Activated T-cell treated with anti-CD3 and anti-CD28 coated beads, Interleukin-2, amount 50 U/mL, for 1 hour (primary cell): ENCODE data around the gene DAGLA.
A peak's percentile ranks its signal among the peaks of the same experiment; 100 is the strongest.

Experiments
- DNase-seq: peaks from one replicate; pipeline ENCODE4 v3.0.0-alpha.2; 2020

Gene DAGLA

DNA sequence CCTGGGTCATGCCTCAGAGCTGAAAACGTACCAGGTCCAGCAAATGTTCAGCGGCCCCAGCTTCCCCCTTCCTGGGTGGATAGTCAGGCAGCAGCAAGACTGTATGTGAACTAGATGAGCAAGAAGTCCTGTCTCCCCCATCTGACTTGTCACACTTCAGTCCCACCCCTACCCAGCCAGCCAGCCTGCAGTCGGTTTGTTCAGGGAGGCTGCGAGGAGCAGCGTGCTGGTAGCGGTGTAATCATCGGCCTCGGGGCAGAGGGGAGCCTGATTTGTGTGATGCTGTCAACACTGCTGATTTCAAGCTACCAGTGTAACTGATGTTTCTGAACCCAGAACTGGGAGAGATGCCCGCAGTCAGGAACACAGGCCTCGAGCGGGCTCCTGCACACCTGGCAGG, 102.7 kb downstream of the DAGLA start:
- DNase-seq = no peak

DNA sequence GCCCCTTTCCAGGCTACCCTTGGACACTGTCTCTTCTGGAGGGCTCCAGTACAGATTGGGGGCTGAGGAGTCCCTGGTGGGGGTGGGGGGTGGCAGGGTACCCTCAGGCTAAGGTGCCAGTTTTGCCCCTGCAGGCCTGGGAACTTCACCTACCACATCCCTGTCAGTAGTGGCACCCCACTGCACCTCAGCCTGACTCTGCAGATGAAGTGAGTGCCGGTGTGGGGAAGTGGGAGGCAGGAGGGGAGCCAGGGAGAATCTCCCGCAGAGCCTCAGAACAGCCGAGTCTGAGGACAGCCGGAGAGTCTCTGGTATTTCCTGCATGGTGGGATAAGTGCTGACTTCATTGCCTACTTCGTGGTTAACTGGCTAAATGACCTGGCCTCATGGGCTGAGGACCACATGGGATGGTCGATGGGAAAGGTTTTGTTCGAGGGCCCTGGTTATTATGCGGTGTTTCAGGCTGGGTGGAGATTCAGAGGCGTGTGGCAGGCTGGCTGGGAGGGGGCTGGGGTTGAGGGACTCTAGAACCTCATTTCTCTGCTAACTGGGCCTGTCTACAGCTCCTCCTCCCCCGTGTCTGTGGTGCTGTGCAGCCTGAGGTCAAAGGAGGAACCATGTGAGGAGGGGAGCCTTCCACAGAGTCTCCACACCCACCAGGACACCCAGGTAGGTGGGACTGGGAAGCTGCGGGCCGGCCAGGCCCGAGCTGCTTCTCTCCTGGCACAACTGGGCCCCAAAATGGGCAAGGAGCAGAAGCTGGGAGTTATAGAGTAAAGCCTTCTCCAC, 103.7 kb downstream of the DAGLA start:
- DNase-seq = no peak

DNA sequence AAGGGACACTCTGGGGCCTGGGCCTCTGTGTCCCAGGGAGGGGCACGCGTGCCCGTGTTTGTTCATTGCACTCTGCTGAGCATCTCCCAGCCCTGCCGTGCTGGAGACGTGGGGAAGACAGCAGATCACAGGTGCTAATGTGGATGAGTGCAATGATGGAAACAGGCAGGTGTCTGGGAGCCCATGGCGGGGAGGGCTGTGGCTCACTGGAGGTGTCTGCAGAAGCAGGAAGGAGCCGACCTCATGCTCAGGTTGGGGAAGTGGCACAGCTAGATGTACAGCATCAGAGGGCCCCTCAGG, 104.3 kb downstream of the DAGLA start:
- no peak for DNase-seq

DNA sequence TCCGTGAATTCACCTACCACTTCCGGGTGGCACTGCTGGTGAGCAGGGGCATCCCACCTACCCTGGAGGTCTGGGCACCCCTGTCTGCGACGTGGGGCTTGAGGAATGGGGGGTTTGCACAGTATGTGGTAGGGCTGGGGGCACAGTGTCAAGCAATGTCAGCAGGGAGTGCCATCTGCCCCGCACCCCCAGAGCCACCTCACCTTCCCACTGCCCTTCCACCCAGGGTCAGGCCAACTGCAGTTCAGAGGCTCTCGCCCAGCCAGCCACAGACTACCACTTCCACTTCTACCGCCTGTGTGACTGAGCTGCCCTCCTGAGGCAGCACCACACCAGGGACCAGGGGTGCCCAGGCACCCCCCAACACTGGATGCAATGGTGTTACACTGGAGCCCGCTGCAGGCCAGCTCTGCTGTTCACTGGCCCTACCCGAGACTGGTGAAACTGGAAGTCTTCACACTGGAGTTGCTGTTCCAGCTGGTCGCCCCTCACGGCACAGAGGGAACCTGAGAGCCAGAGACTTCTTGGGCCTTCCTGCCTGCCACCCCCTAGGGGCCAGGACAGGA, 105.7 kb downstream of the DAGLA start:
- DNase-seq = no peak

DNA sequence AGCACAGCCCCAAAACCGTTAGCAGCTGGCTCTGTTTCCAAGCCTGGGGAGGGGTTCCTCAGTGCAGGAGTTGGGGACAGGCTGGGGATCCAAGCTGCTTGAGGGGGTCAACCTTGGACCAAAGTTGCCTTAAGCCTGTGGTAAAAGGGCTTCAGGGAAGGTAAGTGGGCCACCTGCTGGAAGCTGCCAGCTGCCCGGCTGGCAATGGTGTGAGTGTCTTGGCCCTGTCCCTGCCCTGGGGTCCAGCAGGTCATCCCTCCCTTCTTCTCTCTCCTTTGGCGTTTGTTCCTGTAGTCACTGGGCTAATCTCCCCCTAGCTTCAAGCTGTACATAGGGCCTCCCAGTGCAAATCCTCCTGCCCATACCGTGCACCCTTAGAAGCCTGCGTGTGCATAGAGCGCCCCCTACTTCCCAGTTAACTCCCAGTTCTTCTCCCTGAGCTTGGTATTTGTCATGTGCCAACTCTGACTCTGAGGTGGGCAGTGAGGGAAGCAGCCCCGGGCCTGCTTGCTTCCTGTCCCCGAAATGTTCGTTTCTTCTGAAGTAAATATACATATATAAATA, 107.8 kb downstream of the DAGLA start:
- no peak for DNase-seq

DNA sequence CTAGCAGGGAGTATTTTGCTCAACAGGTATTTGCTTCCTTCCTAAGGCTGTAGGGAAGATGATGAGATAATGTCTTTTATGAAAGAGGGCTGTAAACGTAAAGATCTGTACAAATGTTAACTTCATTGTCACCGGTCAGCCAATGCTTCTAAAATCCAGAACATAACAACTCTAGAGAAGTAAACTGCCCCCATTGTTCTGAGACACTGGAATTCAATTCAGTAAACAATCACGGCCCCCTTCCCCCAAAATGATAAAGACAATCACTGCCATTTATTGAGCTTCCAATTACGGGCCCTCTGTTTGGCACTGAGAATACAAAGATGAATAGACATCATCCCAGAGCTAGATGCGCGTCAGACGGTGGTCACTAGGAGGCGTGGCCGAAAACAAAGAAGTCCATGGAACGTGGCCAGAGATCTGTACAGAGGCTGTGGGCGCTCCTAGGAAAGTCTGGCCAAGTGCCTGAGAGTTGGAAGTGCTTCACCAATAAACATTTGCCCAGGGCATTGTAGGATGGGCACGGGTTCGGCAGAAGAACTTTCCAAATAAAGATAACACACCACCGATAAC, 111.6 kb downstream of the DAGLA start:
- DNase-seq = no peak

DNA sequence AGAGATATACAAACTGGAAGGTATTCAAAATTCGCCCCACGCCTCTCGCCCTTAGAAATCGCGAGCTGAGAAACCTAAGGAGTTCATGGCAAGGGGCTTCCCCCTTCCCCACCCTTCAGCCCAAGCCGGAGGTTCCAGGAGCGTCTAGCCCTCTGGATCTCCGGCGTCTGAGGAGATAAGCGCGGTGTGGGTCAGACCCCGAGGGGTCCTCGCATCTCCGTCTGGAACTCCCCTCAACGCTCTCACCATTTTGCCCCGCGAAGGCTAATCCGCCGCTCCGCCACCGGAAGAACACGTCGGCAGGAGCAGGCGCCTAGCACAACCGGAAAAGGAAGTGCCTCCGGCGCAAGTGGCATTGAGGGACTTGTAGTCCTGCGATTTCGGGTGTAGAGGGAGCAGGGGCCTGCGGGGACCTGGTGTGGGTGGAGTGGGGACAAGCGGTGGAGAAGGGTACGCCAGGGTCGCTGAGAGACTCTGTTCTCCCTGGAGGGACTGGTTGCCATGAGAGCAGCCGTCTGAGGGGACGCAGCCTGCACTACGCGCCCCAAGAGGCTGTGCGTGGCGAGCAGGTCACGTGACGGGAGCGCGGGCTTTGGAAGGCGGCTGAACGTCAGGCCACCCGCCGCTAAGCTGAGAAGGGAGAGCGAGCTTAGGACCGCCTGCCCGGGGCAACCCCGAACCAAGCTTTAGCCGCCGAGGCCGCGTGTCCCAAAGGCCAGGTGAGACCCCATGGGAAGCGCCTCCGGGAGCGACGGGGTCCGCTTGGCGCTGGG, 112.3 kb downstream of the DAGLA start, which contains the start of the genes FEN1 and TMEM258:
Gene FEN1 (plus strand): TSS at position 602 of the 773 bp plus-strand sequence. CDS start 2,451 bp downstream, outside the sequence.
Gene TMEM258 (minus strand): TSS at position 290 of the 773 bp plus-strand sequence. CDS start 41 bp downstream, at position 249.
- DNase-seq = peak; percentile 87

DNA sequence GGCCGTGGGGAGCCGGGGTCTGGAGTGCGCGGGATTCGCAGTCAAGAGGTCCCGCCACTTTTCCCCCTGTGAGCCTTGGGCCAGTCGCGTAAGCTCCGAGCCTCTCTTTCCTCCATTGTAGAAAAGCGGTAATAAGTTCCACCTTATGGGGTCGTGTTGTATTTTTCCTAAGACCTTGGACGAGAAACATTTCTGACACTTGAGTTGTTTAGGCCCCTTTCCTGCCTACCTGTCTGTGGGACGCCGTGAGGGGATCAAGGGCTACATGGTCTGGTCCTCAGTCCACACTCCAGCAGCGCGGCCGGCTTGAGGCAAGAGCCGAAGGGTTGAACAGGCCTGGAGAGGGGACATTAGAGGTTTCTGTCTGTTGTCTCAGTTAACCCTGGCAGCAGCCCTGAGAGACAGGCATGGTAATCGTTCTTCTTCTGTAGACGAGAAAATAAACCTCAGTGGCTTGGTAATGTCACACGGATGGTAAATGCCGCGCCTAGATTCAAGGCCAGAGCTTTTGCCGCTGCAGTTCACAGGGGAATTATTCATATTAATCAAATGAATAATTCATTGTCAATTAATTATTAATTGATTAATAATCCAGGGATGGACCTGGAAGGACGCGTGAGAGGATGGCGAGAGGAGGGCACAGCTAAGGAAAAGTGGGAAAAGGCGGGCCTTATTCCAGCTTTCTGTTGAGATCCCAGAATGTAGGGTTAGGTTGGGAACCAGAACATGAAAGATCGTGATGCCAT, 113.1 kb downstream of the DAGLA start:
- no peak for DNase-seq

DNA sequence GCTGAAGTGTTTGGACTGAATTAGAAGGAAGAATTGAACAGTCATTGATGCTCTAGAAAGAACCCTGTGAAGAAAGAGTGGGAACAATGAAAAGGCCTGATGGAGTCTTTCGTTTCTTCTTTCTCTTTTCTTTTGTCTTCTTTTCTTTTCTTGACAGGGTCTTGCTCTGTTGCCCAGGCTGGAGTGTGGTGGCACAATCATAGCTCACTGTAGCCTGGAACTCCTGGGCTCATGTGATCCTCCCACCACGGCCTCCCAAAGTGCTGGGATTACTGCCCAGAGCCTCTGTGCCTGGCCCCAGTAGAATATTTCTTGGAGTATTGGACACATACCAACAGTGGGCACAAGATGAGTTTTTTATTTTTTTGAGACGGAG, 113.6 kb downstream of the DAGLA start:
- DNase-seq = no peak

DNA sequence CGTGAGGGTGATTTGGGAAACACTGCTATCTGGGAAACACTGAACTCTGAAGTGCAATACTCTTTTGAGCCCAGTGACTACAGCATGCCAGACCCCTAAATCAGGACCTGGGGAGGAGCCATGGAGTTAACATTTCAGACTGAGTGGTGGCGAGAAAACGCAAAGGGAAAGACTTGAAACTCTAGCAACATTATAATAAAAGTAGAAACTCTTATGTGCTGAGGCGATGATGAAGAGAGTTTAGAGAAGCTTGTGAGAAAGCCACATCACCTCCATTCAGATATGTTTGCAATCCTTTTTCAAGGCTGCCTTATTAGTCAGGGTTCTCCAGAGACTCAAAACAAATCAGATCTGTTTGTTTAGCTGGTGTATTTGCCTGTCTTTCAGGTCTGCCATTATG, 114.4 kb downstream of the DAGLA start:
- no peak for DNase-seq

DNA sequence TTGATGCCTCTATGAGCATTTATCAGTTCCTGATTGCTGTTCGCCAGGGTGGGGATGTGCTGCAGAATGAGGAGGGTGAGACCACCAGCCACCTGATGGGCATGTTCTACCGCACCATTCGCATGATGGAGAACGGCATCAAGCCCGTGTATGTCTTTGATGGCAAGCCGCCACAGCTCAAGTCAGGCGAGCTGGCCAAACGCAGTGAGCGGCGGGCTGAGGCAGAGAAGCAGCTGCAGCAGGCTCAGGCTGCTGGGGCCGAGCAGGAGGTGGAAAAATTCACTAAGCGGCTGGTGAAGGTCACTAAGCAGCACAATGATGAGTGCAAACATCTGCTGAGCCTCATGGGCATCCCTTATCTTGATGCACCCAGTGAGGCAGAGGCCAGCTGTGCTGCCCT, 115.3 kb downstream of the DAGLA start:
- no peak for DNase-seq

DNA sequence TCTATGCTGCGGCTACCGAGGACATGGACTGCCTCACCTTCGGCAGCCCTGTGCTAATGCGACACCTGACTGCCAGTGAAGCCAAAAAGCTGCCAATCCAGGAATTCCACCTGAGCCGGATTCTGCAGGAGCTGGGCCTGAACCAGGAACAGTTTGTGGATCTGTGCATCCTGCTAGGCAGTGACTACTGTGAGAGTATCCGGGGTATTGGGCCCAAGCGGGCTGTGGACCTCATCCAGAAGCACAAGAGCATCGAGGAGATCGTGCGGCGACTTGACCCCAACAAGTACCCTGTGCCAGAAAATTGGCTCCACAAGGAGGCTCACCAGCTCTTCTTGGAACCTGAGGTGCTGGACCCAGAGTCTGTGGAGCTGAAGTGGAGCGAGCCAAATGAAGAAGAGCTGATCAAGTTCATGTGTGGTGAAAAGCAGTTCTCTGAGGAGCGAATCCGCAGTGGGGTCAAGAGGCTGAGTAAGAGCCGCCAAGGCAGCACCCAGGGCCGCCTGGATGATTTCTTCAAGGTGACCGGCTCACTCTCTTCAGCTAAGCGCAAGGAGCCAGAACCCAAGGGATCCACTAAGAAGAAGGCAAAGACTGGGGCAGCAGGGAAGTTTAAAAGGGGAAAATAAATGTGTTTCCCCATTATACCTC, 115.8 kb downstream of the DAGLA start:
- DNase-seq = no peak
